Suprapubic skin (tissue), 4 donors: ENCODE measurements around the gene PGA5. TPM values are rescaled to one million over a fixed set of nuclear protein-coding genes. Genes with fewer than 3 reads are reported as not detected.

Experiments used
- DNase-seq, 2 donors: peaks; one replicate each; pipeline ENCODE4 v3.0.0-alpha.2; 2019; ENCODE audit warnings: low spot score in 2 of 2
- H3K27ac ChIP-seq: fragments of 200-600 bp; sonication (generic); one replicate; pipeline ENCODE4 v1.5.1; 2019
- H3K27me3 ChIP-seq: fragments of 200-600 bp; sonication (generic); one replicate; pipeline ENCODE4 v1.5.1; 2019
- H3K36me3 ChIP-seq: fragments of 200-600 bp; sonication (generic); one replicate; pipeline ENCODE4 v1.5.1; 2019
- H3K4me1 ChIP-seq: fragments of 200-600 bp; sonication (generic); one replicate; pipeline ENCODE4 v1.5.1; 2019
- H3K4me3 ChIP-seq: fragments of 200-600 bp; sonication (generic); one replicate; pipeline ENCODE4 v1.5.1; 2019; ENCODE audit warnings: mild to moderate bottlenecking
- H3K9me3 ChIP-seq: fragments of 200-600 bp; sonication (generic); one replicate; pipeline ENCODE4 v1.5.1; 2019
- CTCF ChIP-seq, 2 donors: fragments of 200-600 bp in 1 of 2; fragments of 450-650 bp in 1 of 2; sonication (generic) in 1 of 2; IDR thresholded peaks; one replicate each; pipeline ENCODE4 v1.5.1; 2016 to 2019; ENCODE audit warnings: antibody characterized with exemption in 2 of 2, mild to moderate bottlenecking in 1 of 2, moderate library complexity in 1 of 2
- EP300 ChIP-seq: sonication (generic); formaldehyde crosslinking; IDR thresholded peaks from one replicate; pipeline ENCODE4 v1.6.1; 2017; ENCODE audit warnings: antibody characterized with exemption
- POLR2A ChIP-seq, 2 donors: fragments of 450-650 bp; IDR thresholded peaks; one replicate each; pipeline ENCODE4 v1.6.1; 2017; ENCODE audit warnings: antibody characterized with exemption in 2 of 2, mild to moderate bottlenecking in 2 of 2, moderate library complexity in 2 of 2
- POLR2AphosphoS5 ChIP-seq, 3 donors: sonication (generic); formaldehyde crosslinking; IDR thresholded peaks; one replicate each; pipeline ENCODE4 v1.6.1; 2017; ENCODE audit warnings: antibody characterized with exemption in 3 of 3
- WGBS: methylation state at CpG from one replicate; pipeline ENCODE4 v1.1.5; 2018; 5-methylcytosine and 5-hydroxymethylcytosine counted together
- total RNA-seq, 4 donors: library from RNA; depleted of rRNA; stranded (reverse); fragments of >200 nt; gene quantifications; one replicate each; pipeline ENCODE4 v1.1.0, GENCODE V29; 2016

PGA5 gene
- total RNA-seq, 4 donors from 2014 or later: not detected

GRCh38 chr11:61274084-61274483, 33.1 kb downstream of the PGA5 start:
- no peak for DNase-seq
- TF ChIP-seq POLR2AphosphoS5 (IDR thresholded peaks at IDR 0.05) (no peak), POLR2A (IDR thresholded peaks at IDR 0.05) (no peak), CTCF (IDR thresholded peaks at IDR 0.05) (no peak), EP300 (no peak)
- Histone ChIP-seq H3K9me3 (no peaks in the 10 kb centered on the region), H3K36me3 (no peaks in the 10 kb centered on the region), H3K4me3 (no peak overlapping the region), H3K4me1 (peaks cover 14% of the 10 kb centered on the region), H3K27ac (no peak overlapping the region), H3K27me3 (no peaks in the 10 kb centered on the region)
- WGBS: 88% methylated on average over 4 of the region's 4 CpGs

GRCh38 chr11:61275191-61275590, 34.2 kb downstream of the PGA5 start:
- Histone ChIP-seq H3K4me1 (peaks cover 20% of the 10 kb centered on the region), H3K4me3 (no peak overlapping the region), H3K9me3 (no peaks in the 10 kb centered on the region), H3K27me3 (no peaks in the 10 kb centered on the region), H3K27ac (no peak overlapping the region), H3K36me3 (no peaks in the 10 kb centered on the region)
- WGBS: 96% methylated on average over 4 of the region's 4 CpGs
- no peak for DNase-seq
- TF ChIP-seq EP300 (no peak), POLR2A (IDR thresholded peaks at IDR 0.05) (no peak), CTCF (IDR thresholded peaks at IDR 0.05) (no peak), POLR2AphosphoS5 (IDR thresholded peaks at IDR 0.05) (no peak)

- Histone ChIP-seq H3K4me3 (no peak overlapping the region), H3K9me3 (no peaks in the 10 kb centered on the region), H3K27ac (no peak overlapping the region), H3K36me3 (no peaks in the 10 kb centered on the region), H3K27me3 (no peaks in the 10 kb centered on the region), H3K4me1 (peaks cover 34% of the 10 kb centered on the region)
- no peak for DNase-seq
- WGBS: 67% methylated on average over 14 of the region's 14 CpGs
- TF ChIP-seq CTCF (IDR thresholded peaks at IDR 0.05): no peak
Measured at GRCh38 chr11:61277186-61278000, 36.4 kb downstream of the PGA5 start.

- Histone ChIP-seq H3K27me3 (no peaks in the 10 kb centered on the region), H3K9me3 (no peaks in the 10 kb centered on the region), H3K4me3 (no peak overlapping the region), H3K4me1 (peaks cover 31% of the 10 kb centered on the region), H3K27ac (no peak overlapping the region), H3K36me3 (no peaks in the 10 kb centered on the region)
- no peak for DNase-seq
- no peak for TF ChIP-seq EP300
- TF ChIP-seq POLR2AphosphoS5 (IDR thresholded peaks at IDR 0.05): no peak
- no peak for TF ChIP-seq POLR2A (IDR thresholded peaks at IDR 0.05)
- no peak for TF ChIP-seq CTCF (IDR thresholded peaks at IDR 0.05)
- WGBS: 46% methylated on average over 10 of the region's 10 CpGs
Measured at GRCh38 chr11:61278001-61278470, 37.1 kb downstream of the PGA5 start.

- TF ChIP-seq POLR2AphosphoS5 (IDR thresholded peaks at IDR 0.05): no peak
- TF ChIP-seq CTCF (IDR thresholded peaks at IDR 0.05): no peak
- TF ChIP-seq POLR2A (IDR thresholded peaks at IDR 0.05): no peak
- TF ChIP-seq EP300: no peak
- Histone ChIP-seq H3K27ac (no peak overlapping the region), H3K4me3 (no peak overlapping the region), H3K4me1 (peaks cover 20% of the 10 kb centered on the region), H3K27me3 (no peaks in the 10 kb centered on the region), H3K9me3 (no peaks in the 10 kb centered on the region), H3K36me3 (no peaks in the 10 kb centered on the region)
- DNase-seq: no peak
- WGBS: 56% methylated on average over 12 of the region's 12 CpGs
Measured at GRCh38 chr11:61279934-61280659, 39.1 kb downstream of the PGA5 start.
